ENCODE data around the gene CNTNAP2. TPM values are rescaled to one million over a fixed set of nuclear protein-coding genes. Genes with fewer than 3 reads are reported as not detected.

Gene CNTNAP2
- total RNA-seq, 4 donors from 2014 or later = not detected

DNA sequence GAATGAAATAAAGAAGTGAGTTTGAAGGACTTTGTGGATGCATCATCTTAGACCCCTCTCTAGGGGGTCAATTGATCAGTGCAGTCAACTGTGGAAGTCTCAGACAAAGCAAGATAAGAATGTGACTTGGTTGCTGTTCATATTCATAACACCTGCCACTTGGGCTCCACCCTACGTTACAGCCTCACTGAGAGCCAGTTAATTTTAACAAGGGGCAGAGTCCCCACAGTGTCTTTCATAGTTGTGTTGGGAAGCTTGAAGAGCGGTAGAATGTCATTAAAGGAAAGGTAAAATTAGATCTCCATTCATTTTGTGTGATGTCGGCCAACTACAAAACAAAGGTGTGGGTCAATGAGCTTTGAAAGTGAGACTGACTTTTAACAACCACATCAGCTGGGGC is 2031.9 kb downstream of the CNTNAP2 start:
- intact Hi-C loops (cut with DNase I; ENCODE audit: low total_unique reads) = no loop called here
- no peaks in the 10 kb centered on the region for H3K36me3 ChIP-seq
- no peaks in the 10 kb centered on the region for H3K9me3 ChIP-seq
- no peaks in the 10 kb centered on the region for H3K27me3 ChIP-seq
- in situ Hi-C loops (cut with MboI; ENCODE audit: low sequenced_read_pairs in 4 of 4) = no loop called here
- H3K4me1 ChIP-seq = no peaks in the 10 kb centered on the region
- H3K27ac ChIP-seq = no peak overlapping the region
- no peak overlapping the region for H3K4me3 ChIP-seq
- TF ChIP-seq, protein P1, sequence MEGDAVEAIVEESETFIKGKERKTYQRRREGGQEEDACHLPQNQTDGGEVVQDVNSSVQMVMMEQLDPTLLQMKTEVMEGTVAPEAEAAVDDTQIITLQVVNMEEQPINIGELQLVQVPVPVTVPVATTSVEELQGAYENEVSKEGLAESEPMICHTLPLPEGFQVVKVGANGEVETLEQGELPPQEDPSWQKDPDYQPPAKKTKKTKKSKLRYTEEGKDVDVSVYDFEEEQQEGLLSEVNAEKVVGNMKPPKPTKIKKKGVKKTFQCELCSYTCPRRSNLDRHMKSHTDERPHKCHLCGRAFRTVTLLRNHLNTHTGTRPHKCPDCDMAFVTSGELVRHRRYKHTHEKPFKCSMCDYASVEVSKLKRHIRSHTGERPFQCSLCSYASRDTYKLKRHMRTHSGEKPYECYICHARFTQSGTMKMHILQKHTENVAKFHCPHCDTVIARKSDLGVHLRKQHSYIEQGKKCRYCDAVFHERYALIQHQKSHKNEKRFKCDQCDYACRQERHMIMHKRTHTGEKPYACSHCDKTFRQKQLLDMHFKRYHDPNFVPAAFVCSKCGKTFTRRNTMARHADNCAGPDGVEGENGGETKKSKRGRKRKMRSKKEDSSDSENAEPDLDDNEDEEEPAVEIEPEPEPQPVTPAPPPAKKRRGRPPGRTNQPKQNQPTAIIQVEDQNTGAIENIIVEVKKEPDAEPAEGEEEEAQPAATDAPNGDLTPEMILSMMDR (IDR thresholded peaks at IDR 0.05 in 4 of 5, conservative IDR thresholded peaks at IDR 0.05 in 1 of 5) = no peak
- no peak for TF ChIP-seq POLR2A (IDR thresholded peaks at IDR 0.05)
- ATAC-seq (no peak), DNase-seq (no peak)

DNA sequence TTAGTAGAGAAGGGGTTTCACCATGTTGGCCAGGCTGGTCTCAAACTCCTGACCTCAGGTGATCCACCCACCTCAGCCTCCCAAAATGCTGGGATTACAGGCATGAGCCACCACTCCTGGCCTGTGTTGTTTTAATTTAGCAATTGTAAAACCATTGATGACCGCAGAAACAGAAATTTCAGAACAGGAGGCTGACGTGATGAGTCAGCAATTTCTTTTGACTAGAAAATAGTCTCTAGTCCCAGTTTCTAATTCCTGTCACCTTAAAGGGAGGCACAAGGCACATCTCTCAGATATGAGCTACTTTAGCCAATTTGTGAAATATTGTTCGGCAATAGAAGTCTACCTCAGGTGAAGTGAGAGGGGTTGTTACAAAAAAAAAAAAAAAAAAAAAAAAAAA is 2033.1 kb downstream of the CNTNAP2 start:
- Histone ChIP-seq H3K27ac (no peak overlapping the region), H3K36me3 (no peaks in the 10 kb centered on the region), H3K4me1 (no peaks in the 10 kb centered on the region), H3K4me3 (no peak overlapping the region), H3K9me3 (no peaks in the 10 kb centered on the region), H3K27me3 (no peaks in the 10 kb centered on the region)
- intact Hi-C loops (cut with DNase I; ENCODE audit: low total_unique reads) (no loop called here), in situ Hi-C loops (cut with MboI; ENCODE audit: low sequenced_read_pairs in 4 of 4) (no loop called here)
- ATAC-seq (no peak), DNase-seq (no peak)
- no peak for TF ChIP-seq POLR2A (IDR thresholded peaks at IDR 0.05)
- TF ChIP-seq, protein P1 (IDR thresholded peaks at IDR 0.05 in 4 of 5, conservative IDR thresholded peaks at IDR 0.05 in 1 of 5) = no peak

DNA sequence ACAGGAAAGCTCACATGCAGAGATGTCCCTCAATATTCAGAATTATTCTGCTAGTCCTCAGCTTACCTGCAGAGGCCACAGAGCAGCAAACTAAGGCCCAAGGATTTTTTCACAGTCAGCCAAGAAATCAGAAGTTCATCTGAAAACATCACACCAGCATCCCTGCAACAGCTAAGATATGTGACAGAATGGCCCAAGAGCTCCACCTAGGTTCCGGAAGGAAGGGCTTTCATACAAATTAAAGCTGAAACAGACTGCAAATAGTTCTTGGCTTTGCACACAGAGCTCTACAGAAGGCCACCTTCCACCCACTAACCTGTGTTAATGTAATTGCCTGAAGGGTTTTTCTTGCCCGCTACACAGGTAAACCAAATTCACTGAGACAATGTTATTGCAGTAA is 2035.2 kb downstream of the CNTNAP2 start:
- no peaks in the 10 kb centered on the region for H3K4me1 ChIP-seq
- H3K36me3 ChIP-seq = no peaks in the 10 kb centered on the region
- intact Hi-C loops (cut with DNase I; ENCODE audit: low total_unique reads) (no loop called here), in situ Hi-C loops (cut with MboI; ENCODE audit: low sequenced_read_pairs in 4 of 4) (no loop called here)
- TF ChIP-seq, protein P1 (IDR thresholded peaks at IDR 0.05 in 4 of 5, conservative IDR thresholded peaks at IDR 0.05 in 1 of 5) = no peak
- TF ChIP-seq POLR2A (IDR thresholded peaks at IDR 0.05) = no peak
- no peak for DNase-seq
- no peak for ATAC-seq
- no peaks in the 10 kb centered on the region for H3K27me3 ChIP-seq
- no peak overlapping the region for H3K4me3 ChIP-seq
- no peaks in the 10 kb centered on the region for H3K9me3 ChIP-seq
- no peak overlapping the region for H3K27ac ChIP-seq

DNA sequence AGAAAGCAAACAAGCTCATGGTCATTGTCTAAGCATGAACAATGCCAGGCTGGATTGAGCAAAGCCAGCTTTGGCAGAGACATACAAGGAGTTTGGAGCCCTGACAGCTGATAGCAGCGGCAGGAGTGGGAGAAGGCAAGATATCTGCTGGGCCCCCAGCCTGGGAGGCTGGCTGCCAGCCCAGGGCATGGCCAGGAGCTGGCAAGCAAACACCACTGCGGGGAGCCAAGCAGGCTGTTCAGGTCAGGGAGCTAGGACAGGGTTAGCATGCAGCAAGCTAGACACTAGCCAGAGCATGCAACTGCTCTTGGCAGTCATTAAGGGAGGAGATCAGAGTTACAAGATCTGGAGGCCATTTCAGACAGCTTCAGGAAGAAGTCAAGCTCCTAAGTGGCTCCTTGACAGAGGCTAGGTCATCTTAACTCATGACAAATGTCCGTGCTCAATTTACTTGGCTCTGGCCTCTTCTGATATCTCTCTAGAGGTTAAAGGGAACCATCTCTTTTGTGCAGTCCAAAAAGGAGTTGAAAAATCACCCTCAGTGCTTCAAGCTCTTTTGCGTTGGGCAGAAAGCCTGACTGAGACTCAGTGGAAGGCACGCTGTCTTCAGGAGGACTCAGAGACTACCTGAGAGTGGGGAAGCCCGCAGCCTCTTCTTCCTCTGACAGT is 2037.1 kb downstream of the CNTNAP2 start:
- DNase-seq (no peak), ATAC-seq (no peak)
- in situ Hi-C loops (cut with MboI; ENCODE audit: low sequenced_read_pairs in 4 of 4) (no loop called here), intact Hi-C loops (cut with DNase I; ENCODE audit: low total_unique reads) (no loop called here)
- Histone ChIP-seq H3K27me3 (no peaks in the 10 kb centered on the region), H3K27ac (no peak overlapping the region), H3K4me3 (no peak overlapping the region), H3K4me1 (no peaks in the 10 kb centered on the region), H3K36me3 (no peaks in the 10 kb centered on the region), H3K9me3 (no peaks in the 10 kb centered on the region)
- no peak for TF ChIP-seq POLR2A (IDR thresholded peaks at IDR 0.05)
- TF ChIP-seq, protein P1 (IDR thresholded peaks at IDR 0.05 in 4 of 5, conservative IDR thresholded peaks at IDR 0.05 in 1 of 5) = no peak

DNA sequence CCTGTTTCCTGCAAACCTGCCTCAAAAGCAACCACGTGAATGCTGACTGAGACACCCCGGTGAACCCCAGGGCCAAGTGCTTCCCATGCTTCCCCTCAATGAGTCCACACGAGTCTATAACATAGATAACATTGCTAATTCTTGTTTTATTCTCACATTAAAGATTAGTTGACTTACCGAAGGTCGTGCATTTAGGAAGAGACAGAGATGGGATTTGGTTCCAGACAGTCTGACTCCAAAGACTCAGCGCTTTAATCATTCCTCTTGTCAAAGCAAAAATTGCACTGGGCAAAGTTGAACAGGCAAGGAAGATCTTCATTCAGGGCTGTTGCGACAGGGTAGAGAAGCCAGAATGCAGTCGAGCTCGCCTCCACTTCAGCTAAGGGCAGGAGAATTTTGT is 2038.4 kb downstream of the CNTNAP2 start:
- no peak for TF ChIP-seq POLR2A (IDR thresholded peaks at IDR 0.05)
- TF ChIP-seq, protein P1 (IDR thresholded peaks at IDR 0.05 in 4 of 5, conservative IDR thresholded peaks at IDR 0.05 in 1 of 5) = no peak
- Histone ChIP-seq H3K36me3 (no peaks in the 10 kb centered on the region), H3K4me3 (no peak overlapping the region), H3K27me3 (no peaks in the 10 kb centered on the region), H3K4me1 (no peaks in the 10 kb centered on the region), H3K27ac (no peak overlapping the region), H3K9me3 (no peaks in the 10 kb centered on the region)
- DNase-seq (no peak), ATAC-seq (no peak)
- intact Hi-C loops (cut with DNase I; ENCODE audit: low total_unique reads) (no loop called here), in situ Hi-C loops (cut with MboI; ENCODE audit: low sequenced_read_pairs in 4 of 4) (no loop called here)

All from gastrocnemius medialis (tissue), 4 donors.